Ramos (cell line): Measurements from ENCODE around the gene AMOTL1.
"Not testable (repeated sequence)": the region's sequence is repeated elsewhere in the genome, so short reads cannot be mapped to it uniquely, and the experiment has no call there.

Source experiments
- in situ Hi-C: fragments of 300-500 bp; cut with MboI; formaldehyde crosslinking; loops from one replicate; pipeline ENCODE4 v1.14.3; 2022; ENCODE audit warnings: low sequenced_read_pairs; ENCODE audit not compliant: unreplicated experiment

AMOTL1 gene

GRCh38 chr11:94912806-94913205, 144.7 kb downstream of the AMOTL1 start:
- in situ Hi-C loops = no loop called here

DNA sequence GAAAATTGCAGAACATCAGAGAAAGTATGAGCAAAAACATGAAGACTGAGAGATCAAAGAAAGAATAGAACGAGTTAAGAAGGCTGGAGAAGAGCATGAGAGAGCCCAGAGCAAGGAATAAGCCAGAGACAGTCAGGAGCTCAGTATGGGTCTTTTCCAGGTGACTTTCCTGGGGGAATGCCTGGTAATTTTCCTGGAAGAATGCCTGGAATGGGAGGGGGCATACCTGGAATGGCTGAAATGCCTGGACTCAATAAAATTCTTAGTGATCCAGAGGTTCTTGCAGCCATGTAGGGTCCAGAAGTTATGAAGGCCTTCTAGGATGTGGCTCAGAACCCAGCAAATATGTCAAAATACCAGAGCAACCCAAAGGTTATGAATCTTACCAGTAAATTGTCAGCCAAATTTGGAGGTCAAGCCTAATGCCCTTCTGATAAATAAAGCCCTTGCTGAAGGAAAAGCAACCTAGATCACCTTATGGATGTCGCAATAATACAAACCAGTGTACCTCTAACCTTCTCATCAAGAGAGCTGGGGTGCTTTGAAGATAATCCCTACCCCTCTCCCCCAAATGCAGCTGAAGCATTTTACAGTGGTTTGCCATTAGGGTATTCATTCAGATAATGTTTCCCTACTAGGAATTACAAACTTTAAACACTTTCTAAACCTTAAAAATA, 145.7 kb downstream of the AMOTL1 start:
- in situ Hi-C loops = not testable (repeated sequence)

GRCh38 chr11:94920311-94920710, 152.2 kb downstream of the AMOTL1 start:
- in situ Hi-C loops = no loop called here

DNA sequence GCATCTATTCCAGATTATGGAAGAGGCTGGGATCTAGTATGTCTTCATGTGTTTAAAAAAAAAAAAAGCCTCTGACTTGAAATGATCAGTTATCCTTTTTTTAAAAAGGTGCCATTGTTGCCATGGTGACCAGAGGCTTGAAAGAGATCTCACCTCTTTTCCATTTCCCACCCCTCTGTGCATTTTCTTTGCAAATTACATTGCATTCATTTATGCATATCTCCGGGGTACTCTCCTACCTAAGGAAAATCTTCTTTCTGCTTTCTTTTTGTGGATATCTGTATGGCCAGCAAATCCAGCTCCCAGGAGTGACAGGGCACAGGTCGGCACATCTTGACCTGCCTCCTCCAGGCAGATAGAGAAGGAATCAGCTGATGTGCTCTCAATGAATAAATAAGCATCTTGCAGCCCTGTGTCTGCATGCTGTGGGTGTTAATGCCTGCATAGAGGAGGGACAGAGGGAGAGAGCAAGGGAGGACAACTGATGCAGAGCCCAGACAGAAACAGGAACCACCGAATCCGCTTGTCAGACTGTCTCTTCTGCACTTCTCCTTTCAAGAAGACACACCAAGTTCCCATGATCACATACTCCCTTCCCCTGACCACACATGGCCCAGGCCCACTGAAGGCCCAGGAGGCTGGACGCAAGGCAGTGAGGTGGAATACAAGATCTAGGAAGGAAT, 154.3 kb downstream of the AMOTL1 start:
- in situ Hi-C loops = no loop called here

DNA sequence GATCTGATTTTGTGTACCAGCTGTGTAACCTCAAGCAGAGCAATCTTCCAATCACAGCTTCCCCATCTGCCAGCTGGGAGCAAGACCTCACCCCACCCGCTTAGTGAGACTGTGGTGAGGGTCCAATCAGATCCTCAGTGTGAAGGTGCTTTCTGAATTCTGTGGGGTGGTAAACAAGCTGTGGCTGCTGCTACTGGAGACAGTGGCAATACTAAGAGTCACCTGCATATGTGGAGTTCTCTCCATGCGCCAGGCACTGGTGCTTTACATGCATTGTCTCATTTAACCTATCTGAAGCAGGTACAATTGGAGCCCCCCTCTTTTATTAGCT, 154.8 kb downstream of the AMOTL1 start:
- in situ Hi-C loops = no loop called here

GRCh38 chr11:94924171-94924572, 156.0 kb downstream of the AMOTL1 start:
- in situ Hi-C loops = no loop called here

DNA sequence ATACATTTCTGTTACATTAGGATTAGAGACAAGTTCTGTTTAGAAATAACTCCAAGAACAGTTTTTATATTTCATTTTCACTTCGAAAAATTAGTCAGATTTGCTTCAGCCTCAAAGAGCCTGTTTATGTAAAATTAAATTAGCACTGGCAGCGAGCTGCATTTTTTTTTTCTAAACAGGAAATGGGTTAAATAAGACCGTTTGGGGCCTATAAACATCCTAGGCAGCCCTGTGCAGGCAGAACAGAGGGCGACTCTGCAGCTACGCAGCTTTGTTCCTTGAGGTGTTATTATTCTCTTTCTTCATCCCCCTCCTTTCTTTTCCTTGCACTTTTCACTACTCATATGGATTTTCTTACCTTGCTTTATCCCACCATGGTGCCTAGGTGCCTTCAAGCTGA, 156.5 kb downstream of the AMOTL1 start:
- in situ Hi-C loops = no loop called here

- in situ Hi-C loops = no loop called here
Observed at GRCh38 chr11:94925422-94926270, 157.5 kb downstream of the AMOTL1 start.

DNA sequence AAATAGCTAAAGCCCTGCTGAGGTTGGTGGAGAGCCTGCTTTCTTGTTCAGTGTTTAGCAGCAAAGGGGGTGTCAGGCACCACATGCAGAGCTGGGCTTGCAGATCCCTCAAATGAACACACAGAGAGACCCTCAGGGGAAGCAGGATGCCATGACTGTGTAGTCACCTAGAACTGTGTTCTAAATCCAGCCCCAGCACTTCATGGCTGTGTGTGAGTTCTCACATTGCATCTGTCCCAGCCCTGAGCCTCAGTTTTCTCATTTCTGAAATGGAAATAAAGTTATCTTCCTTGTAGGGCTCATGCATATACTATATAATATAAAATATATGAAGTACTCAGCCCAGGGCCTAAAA, 158.1 kb downstream of the AMOTL1 start:
- in situ Hi-C loops = no loop called here
